CD4-positive, alpha-beta T cell (primary cell): ENCODE results near the gene SHISA5. TPM values are rescaled to one million over a fixed set of nuclear protein-coding genes. Genes with fewer than 3 reads are reported as not detected.

ENCODE experiments used
- ATAC-seq: fragments of 200-7000 bp; cut with Tn5 transposase; one replicate; pipeline ENCODE4 v1.10.0; 2022; ENCODE audit warnings: mild to moderate bottlenecking; ENCODE audit not compliant: poor library complexity
- CTCF ChIA-PET: fragments of 350-600 bp; sonication (Branson Sonifier 250); formaldehyde crosslinking; loops from one replicate; lab custom pipeline; 2021; ENCODE audit warnings: antibody characterized with exemption, inconsistent platforms; lab: Charles Lee
- POLR2A ChIA-PET: fragments of 350-600 bp; sonication (Branson Sonifier 250); formaldehyde crosslinking; loops from one replicate; lab custom pipeline; 2021; ENCODE audit warnings: antibody characterized with exemption, inconsistent platforms; lab: Charles Lee
- DNase-seq, 14 experiments: peaks; one replicate each; pipeline ENCODE4 v3.0.0-alpha.2; 2013 to 2020; ENCODE audit warnings: mixed read lengths in 2 of 14
- H3K27ac ChIP-seq, 2 donors: one replicate each; pipeline versions ENCODE4 v1.5.1 to v1.7.0; 2013; ENCODE audit warnings: low read length in 2 of 2, low read depth in 1 of 2, mild to moderate bottlenecking in 1 of 2
- H3K27me3 ChIP-seq, 2 experiments: 1 replicate in 1 of 2; 2 replicates in 1 of 2; pipeline versions ENCODE4 v1.6.1 to v1.7.0; 2013; ENCODE audit warnings: low read length in 2 of 2, control low read depth in 1 of 2, mild to moderate bottlenecking in 1 of 2, moderate library complexity in 1 of 2; ENCODE audit not compliant: insufficient read depth in 2 of 2, control insufficient read depth in 1 of 2
- H3K36me3 ChIP-seq: one replicate; pipeline ENCODE4 v1.6.1; 2013; ENCODE audit warnings: low read length, control low read depth; ENCODE audit not compliant: insufficient read depth
- H3K4me1 ChIP-seq: one replicate; pipeline ENCODE4 v1.6.1; 2013; ENCODE audit warnings: low read length, control low read depth; ENCODE audit not compliant: insufficient read depth
- H3K4me3 ChIP-seq: one replicate; pipeline ENCODE4 v1.5.1; 2013; ENCODE audit warnings: mild to moderate bottlenecking, low read length, moderate library complexity
- H3K9me3 ChIP-seq, 2 experiments: 1 replicate in 1 of 2; 2 replicates in 1 of 2; pipeline versions ENCODE4 v1.6.1 to v1.7.0; 2013; ENCODE audit warnings: low read length in 2 of 2, mild to moderate bottlenecking in 2 of 2, control low read depth in 1 of 2, moderate library complexity in 1 of 2; ENCODE audit not compliant: control insufficient read depth in 1 of 2, insufficient read depth in 1 of 2
- H3K27ac Mint-ChIP-seq: one replicate; pipeline ENCODE4 v1.8.0; 2020; ENCODE audit warnings: mixed read lengths
- H3K27me3 Mint-ChIP-seq: one replicate; pipeline ENCODE4 v1.8.0; 2021; ENCODE audit warnings: mixed read lengths
- H3K36me3 Mint-ChIP-seq: one replicate; pipeline ENCODE4 v1.8.0; 2021; ENCODE audit warnings: low read depth, mixed read lengths
- H3K4me1 Mint-ChIP-seq: one replicate; pipeline ENCODE4 v1.8.0; 2021; ENCODE audit warnings: low read depth, mixed read lengths
- H3K4me3 Mint-ChIP-seq: one replicate; pipeline ENCODE4 v1.8.0; 2020; ENCODE audit warnings: mild to moderate bottlenecking, mixed read lengths
- H3K9me3 Mint-ChIP-seq: one replicate; pipeline ENCODE4 v1.8.0; 2020; ENCODE audit warnings: mixed read lengths
- intact Hi-C, 2 experiments: fragments of 100-400 bp; cut with DNase I in 1 of 2; cut with micrococcal nuclease in 1 of 2; formaldehyde crosslinking; loops; one replicate each; pipeline versions ENCODE4 v1.15.1 to v1.9.0; 2023 to 2025; cut with DNase I, micrococcal nuclease
- total RNA-seq, 174 experiments: library from RNA in 2 of 174; stranded (reverse) in 2 of 174; gene quantifications; one replicate each; pipeline ENCODE4 v1.2.3 and lab custom pipeline; 2021 to 2026
- TF ChIP-seq, protein P1 (sequence below): fragments of 200-600 bp; IDR thresholded peaks from one replicate; pipeline ENCODE4 v1.8.0; 2022; ENCODE audit warnings: antibody characterized with exemption, mild to moderate bottlenecking

The SHISA5 gene
- total RNA-seq, 2 experiments from 2014 or later = 102 to 109 TPM

GRCh38 chr3:48528048-48528447, 24.1 kb upstream of the SHISA5 start:
- ATAC-seq (no peak), DNase-seq (no peak)
- intact Hi-C loops = no loop called here
- Histone ChIP-seq H3K27me3 (no peaks in the 10 kb centered on the region), H3K4me1 (no peaks in the 10 kb centered on the region), H3K4me3 (no peak overlapping the region), H3K36me3 (no peaks in the 10 kb centered on the region), H3K27ac (no peak overlapping the region), H3K9me3 (no peaks in the 10 kb centered on the region)
- ChIA-PET POLR2A (no interaction called here), CTCF (no interaction called here)
- Mint-ChIP-seq H3K4me1 (peaks cover 4% of the 10 kb centered on the region), H3K36me3 (no peaks in the 10 kb centered on the region), H3K27ac (no peak overlapping the region), H3K9me3 (no peaks in the 10 kb centered on the region), H3K4me3 (no peak overlapping the region), H3K27me3 (no peaks in the 10 kb centered on the region)
- TF ChIP-seq, protein P1, sequence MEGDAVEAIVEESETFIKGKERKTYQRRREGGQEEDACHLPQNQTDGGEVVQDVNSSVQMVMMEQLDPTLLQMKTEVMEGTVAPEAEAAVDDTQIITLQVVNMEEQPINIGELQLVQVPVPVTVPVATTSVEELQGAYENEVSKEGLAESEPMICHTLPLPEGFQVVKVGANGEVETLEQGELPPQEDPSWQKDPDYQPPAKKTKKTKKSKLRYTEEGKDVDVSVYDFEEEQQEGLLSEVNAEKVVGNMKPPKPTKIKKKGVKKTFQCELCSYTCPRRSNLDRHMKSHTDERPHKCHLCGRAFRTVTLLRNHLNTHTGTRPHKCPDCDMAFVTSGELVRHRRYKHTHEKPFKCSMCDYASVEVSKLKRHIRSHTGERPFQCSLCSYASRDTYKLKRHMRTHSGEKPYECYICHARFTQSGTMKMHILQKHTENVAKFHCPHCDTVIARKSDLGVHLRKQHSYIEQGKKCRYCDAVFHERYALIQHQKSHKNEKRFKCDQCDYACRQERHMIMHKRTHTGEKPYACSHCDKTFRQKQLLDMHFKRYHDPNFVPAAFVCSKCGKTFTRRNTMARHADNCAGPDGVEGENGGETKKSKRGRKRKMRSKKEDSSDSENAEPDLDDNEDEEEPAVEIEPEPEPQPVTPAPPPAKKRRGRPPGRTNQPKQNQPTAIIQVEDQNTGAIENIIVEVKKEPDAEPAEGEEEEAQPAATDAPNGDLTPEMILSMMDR = no peak

DNA sequence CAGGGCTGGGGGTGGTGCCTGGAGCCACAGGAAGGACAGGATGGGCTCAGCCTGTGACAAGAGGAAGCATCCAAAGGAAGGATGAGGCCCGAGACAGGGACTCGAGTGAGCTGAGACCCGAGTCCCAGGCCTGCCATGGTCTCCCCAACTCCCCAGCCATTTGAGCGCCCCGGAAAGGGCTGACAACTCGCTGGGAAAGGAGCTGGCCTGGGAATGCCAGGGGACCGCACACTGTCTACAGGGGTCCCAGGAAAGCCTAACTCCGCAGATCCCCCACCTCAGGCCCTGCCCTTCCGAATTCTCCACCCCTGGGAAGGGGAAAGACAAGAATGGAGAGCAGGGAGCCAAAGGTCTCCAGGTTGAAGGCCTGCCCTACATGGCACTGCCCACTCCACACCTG, 21.0 kb upstream of the SHISA5 start:
- DNase-seq (no peak), ATAC-seq (no peak)
- H3K27me3 Mint-ChIP-seq = no peaks in the 10 kb centered on the region
- TF ChIP-seq, protein P1 = no peak
- H3K36me3 ChIP-seq = no peaks in the 10 kb centered on the region
- H3K27ac Mint-ChIP-seq = no peak overlapping the region
- no peaks in the 10 kb centered on the region for H3K9me3 Mint-ChIP-seq
- H3K27ac ChIP-seq = no peak overlapping the region
- ChIA-PET CTCF (interaction anchor here (1.5 kb wide), 1 partner anchor 24 kb away, joined by 3 read pairs; no protein-coding TSS in a partner anchor), POLR2A (no interaction called here)
- peaks cover 12% of the 10 kb centered on the region for H3K4me1 ChIP-seq
- H3K4me3 Mint-ChIP-seq = no peak overlapping the region
- intact Hi-C loops = no loop called here
- H3K4me3 ChIP-seq = no peak overlapping the region
- no peaks in the 10 kb centered on the region for H3K27me3 ChIP-seq
- no peaks in the 10 kb centered on the region for H3K9me3 ChIP-seq
- H3K36me3 Mint-ChIP-seq = no peaks in the 10 kb centered on the region
- H3K4me1 Mint-ChIP-seq = peaks cover 4% of the 10 kb centered on the region

DNA sequence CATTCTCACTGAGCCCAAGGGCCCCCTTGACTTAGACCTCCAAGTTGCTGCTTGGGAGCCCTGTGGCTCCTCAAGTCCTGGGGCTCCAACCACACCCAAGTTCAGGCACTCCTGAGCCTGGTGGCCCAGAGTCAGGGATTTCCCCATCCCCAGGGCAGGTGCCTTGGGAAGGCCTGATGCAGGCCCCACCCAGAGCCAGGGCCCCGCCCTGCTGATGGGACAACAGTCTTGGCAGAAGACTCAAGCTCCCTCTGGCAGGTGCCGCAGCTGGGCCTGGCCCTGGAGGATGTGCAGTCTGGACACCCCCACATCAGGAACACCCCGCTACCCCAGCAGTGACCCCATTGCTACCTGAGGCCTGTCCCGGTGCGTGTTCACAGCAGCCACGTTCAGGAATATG, 17.7 kb upstream of the SHISA5 start:
- H3K9me3 Mint-ChIP-seq = no peaks in the 10 kb centered on the region
- H3K4me3 Mint-ChIP-seq = no peak overlapping the region
- ChIA-PET CTCF (no interaction called here), POLR2A (no interaction called here)
- DNase-seq = no peak
- intact Hi-C loops = no loop called here
- H3K4me1 ChIP-seq = peaks cover 45% of the 10 kb centered on the region
- no peaks in the 10 kb centered on the region for H3K36me3 ChIP-seq
- no peak overlapping the region for H3K27ac ChIP-seq
- H3K27me3 Mint-ChIP-seq = no peaks in the 10 kb centered on the region
- ATAC-seq = no peak
- no peaks in the 10 kb centered on the region for H3K9me3 ChIP-seq
- H3K4me1 Mint-ChIP-seq = peaks cover 34% of the 10 kb centered on the region
- H3K27ac Mint-ChIP-seq = no peak overlapping the region
- H3K27me3 ChIP-seq = no peaks in the 10 kb centered on the region
- TF ChIP-seq, protein P1 = no peak
- no peaks in the 10 kb centered on the region for H3K36me3 Mint-ChIP-seq
- H3K4me3 ChIP-seq = no peak overlapping the region
